ENCODE results near the gene LAMP5.

LAMP5 gene

GRCh38 chr20:9515741-9516233 lies 1.4 kb downstream of the LAMP5 start:
- peak overlapping the region in 6 of 11 experiments; percentile 1 to 49 (median 28); a peak in 8 of 22 replicates for H3K4me2 ChIP-seq
- no peak overlapping the region for H3K27ac ChIP-seq
- peaks cover 78 to 94% (median 85%) of the 10 kb centered on the region in 11 experiments for H3K27me3 ChIP-seq
- peak overlapping the region in 5 of 10 experiments; percentile 12 to 29 (median 20); a peak in 4 of 20 replicates for H3K4me3 ChIP-seq
- H3K4me1 ChIP-seq, result peaks cover 2 to 22% (median 11%) of the 10 kb centered on the region in 10 experiments; a peak in 15 of 20 replicates
- TF ChIP-seq Cebpa-rat (IDR thresholded peaks at IDR 0.05), result no peak
- H3K9ac ChIP-seq, result no peak overlapping the region
- H4K20me1 ChIP-seq, result peaks cover 0 to 9% (median 0%) of the 10 kb centered on the region in 11 experiments; a peak in 5 of 22 replicates
- no peaks in the 10 kb centered on the region for H3K36me3 ChIP-seq
- peaks cover 17 to 41% (median 32%) of the 10 kb centered on the region in 11 experiments for H3K9me3 ChIP-seq (replicated peaks in 1 of 11)

DNA sequence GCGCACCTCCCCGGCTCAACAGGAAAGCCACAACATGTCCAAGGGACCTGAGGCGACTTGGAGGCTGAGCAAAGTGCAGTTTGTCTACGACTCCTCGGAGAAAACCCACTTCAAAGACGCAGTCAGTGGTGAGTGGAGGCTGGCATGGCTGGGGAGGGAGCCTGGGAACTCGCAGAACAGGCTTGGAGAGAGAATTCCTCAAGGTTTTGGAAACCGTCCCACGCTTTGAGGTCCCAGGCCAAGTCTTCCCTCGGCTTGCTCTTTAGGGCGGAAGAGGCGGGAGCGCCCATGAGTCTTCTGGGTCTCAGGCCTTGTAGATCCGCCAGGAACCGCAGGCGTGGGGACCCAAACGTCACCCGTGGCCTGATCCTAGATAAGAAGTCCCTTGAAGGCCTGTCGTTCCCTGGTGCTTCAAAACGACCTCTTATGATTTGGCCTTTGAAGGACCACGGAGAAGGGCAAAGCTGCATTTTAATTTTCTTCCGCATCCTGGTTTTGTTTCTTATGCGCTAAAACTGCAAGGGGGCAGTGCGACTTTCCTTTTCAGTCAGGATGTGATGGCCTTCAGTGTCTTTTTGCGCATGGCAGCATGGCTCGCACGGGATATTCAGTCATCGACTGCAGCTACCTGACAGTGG lies 2.0 kb downstream of the LAMP5 start:
- Histone ChIP-seq H3K36me3 (no peaks in the 10 kb centered on the region), H3K9me3 (replicated peaks in 1 of 11) (peaks cover 17 to 41% (median 32%) of the 10 kb centered on the region in 11 experiments), H4K20me1 (peaks cover 0 to 9% (median 0%) of the 10 kb centered on the region in 11 experiments; a peak in 5 of 22 replicates), H3K27me3 (peaks cover 73 to 88% (median 80%) of the 10 kb centered on the region in 11 experiments), H3K27ac (no peak overlapping the region), H3K9ac (no peak overlapping the region), H3K4me1 (peaks cover 0 to 16% (median 6%) of the 10 kb centered on the region in 10 experiments; a peak in 14 of 20 replicates), H3K4me3 (peak overlapping the region in 4 of 10 experiments; percentile 12 to 22 (median 20); a peak in 3 of 20 replicates), H3K4me2 (peak overlapping the region in 4 of 11 experiments; percentile 1 to 41 (median 20); a peak in 3 of 22 replicates)
- no peak for TF ChIP-seq Cebpa-rat (IDR thresholded peaks at IDR 0.05)

GRCh38 chr20:9517297-9518162 lies 3.1 kb downstream of the LAMP5 start:
- Histone ChIP-seq H3K27ac (no peak overlapping the region), H3K9me3 (replicated peaks in 1 of 11) (peaks cover 17 to 41% (median 32%) of the 10 kb centered on the region in 11 experiments), H4K20me1 (peaks cover 0 to 9% (median 0%) of the 10 kb centered on the region in 11 experiments; a peak in 5 of 22 replicates), H3K36me3 (no peaks in the 10 kb centered on the region), H3K4me2 (no peak overlapping the region), H3K27me3 (peaks cover 62 to 76% (median 68%) of the 10 kb centered on the region in 11 experiments), H3K4me1 (peaks cover 0 to 16% (median 4%) of the 10 kb centered on the region in 10 experiments; a peak in 10 of 20 replicates), H3K4me3 (no peak overlapping the region), H3K9ac (no peak overlapping the region)
- no peak for TF ChIP-seq Cebpa-rat (IDR thresholded peaks at IDR 0.05)

- Histone ChIP-seq H3K4me2 (no peak overlapping the region), H3K4me1 (peaks cover 0 to 16% (median 4%) of the 10 kb centered on the region in 10 experiments; a peak in 10 of 20 replicates), H3K27me3 (peaks cover 54 to 65% (median 60%) of the 10 kb centered on the region in 11 experiments), H4K20me1 (peaks cover 0 to 9% (median 0%) of the 10 kb centered on the region in 11 experiments; a peak in 5 of 22 replicates), H3K4me3 (no peak overlapping the region), H3K9ac (no peak overlapping the region), H3K36me3 (no peaks in the 10 kb centered on the region), H3K9me3 (replicated peaks in 1 of 11) (peaks cover 17 to 41% (median 32%) of the 10 kb centered on the region in 11 experiments), H3K27ac (no peak overlapping the region)
- no peak for TF ChIP-seq Cebpa-rat (IDR thresholded peaks at IDR 0.05)
Observed at GRCh38 chr20:9518576-9519175, 4.3 kb downstream of the LAMP5 start.

GRCh38 chr20:9520086-9520485 lies 5.7 kb downstream of the LAMP5 start:
- Histone ChIP-seq H3K36me3 (no peaks in the 10 kb centered on the region), H3K9me3 (replicated peaks in 1 of 11) (peaks cover 17 to 31% (median 25%) of the 10 kb centered on the region in 11 experiments), H3K27me3 (peaks cover 39 to 51% (median 46%) of the 10 kb centered on the region in 11 experiments), H3K9ac (no peak overlapping the region), H3K27ac (no peak overlapping the region), H3K4me3 (no peak overlapping the region), H3K4me1 (peaks cover 0 to 10% (median 0%) of the 10 kb centered on the region in 10 experiments; a peak in 7 of 20 replicates), H3K4me2 (no peak overlapping the region), H4K20me1 (peaks cover 0 to 8% (median 0%) of the 10 kb centered on the region in 11 experiments; a peak in 5 of 22 replicates)
- no peak for TF ChIP-seq Cebpa-rat (IDR thresholded peaks at IDR 0.05)

GRCh38 chr20:9523636-9524035 lies 9.2 kb downstream of the LAMP5 start:
- H3K9me3 ChIP-seq (replicated peaks in 1 of 11), result no peaks in the 10 kb centered on the region
- no peak overlapping the region for H3K4me3 ChIP-seq
- H3K27me3 ChIP-seq, result peaks cover 4 to 15% (median 10%) of the 10 kb centered on the region in 11 experiments
- H3K36me3 ChIP-seq, result no peaks in the 10 kb centered on the region
- no peak overlapping the region for H3K27ac ChIP-seq
- H3K4me2 ChIP-seq, result no peak overlapping the region
- no peaks in the 10 kb centered on the region for H4K20me1 ChIP-seq
- TF ChIP-seq Cebpa-rat (IDR thresholded peaks at IDR 0.05), result no peak
- no peak overlapping the region for H3K9ac ChIP-seq
- H3K4me1 ChIP-seq, result no peaks in the 10 kb centered on the region

DNA sequence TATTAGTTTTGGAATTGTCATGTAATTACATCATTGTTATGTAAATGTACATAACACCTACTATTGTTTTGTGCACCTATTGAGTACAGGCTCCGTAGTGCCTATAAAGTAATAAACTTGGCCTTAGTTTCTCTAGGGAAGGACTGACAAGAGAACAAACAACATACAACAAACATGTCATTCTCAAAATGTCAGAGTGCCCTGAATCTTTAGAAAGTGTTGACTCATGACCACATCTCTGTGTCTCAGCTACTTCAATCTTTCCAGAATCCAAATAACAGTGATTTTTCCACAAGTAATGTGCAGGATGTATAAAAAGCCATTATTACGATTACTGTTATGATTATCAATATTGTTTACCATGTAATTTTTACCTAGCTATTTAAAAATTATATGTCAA lies 17.2 kb downstream of the LAMP5 start:
- Histone ChIP-seq H3K9ac (no peak overlapping the region), H3K4me2 (no peak overlapping the region), H3K4me1 (no peaks in the 10 kb centered on the region), H4K20me1 (no peaks in the 10 kb centered on the region), H3K4me3 (no peak overlapping the region), H3K9me3 (replicated peaks in 1 of 11) (no peaks in the 10 kb centered on the region), H3K36me3 (no peaks in the 10 kb centered on the region), H3K27ac (no peak overlapping the region), H3K27me3 (no peaks in the 10 kb centered on the region)
- TF ChIP-seq Cebpa-rat (IDR thresholded peaks at IDR 0.05), result no peak

DNA sequence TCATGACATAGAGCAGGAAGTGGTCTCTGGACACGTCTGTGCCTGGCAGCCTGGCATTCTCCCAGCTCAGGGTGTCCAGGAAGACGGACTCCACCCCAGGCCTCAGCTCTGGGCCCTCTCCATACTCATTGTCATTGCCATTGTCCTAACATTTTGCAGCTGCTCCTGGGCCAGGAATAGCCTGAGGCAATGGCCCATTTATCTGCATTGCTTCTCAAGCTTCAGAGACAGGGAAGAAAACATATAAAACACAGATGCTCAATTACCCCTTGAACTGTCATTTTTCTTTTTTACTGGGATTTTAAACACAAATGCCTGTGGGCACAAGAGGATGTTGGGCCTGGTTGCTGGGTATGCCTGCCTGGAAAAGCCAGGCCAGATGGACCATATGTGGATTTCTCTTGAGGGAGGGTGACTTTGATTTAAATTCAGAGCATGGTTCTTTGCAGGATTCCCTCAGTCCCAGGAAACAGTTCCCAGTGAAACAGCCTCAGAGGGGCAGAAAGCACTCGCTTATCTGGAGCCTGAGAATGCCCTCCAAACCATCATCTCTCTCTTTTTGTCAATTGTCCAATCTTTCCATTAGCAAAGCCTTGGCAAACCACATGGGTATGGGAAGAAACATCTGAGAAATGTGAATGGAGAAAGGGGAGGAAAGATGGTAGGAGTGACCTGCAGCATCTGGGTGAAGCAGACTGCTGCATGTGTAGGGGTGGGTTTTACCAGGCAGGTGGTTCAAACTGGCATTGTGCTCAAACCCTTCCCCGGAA lies 17.9 kb downstream of the LAMP5 start:
- Histone ChIP-seq H3K4me3 (no peak overlapping the region), H3K27me3 (no peaks in the 10 kb centered on the region), H4K20me1 (no peaks in the 10 kb centered on the region), H3K36me3 (no peaks in the 10 kb centered on the region), H3K4me1 (no peaks in the 10 kb centered on the region), H3K9me3 (replicated peaks in 1 of 11) (no peaks in the 10 kb centered on the region), H3K27ac (no peak overlapping the region), H3K4me2 (no peak overlapping the region), H3K9ac (no peak overlapping the region)
- TF ChIP-seq Cebpa-rat (IDR thresholded peaks at IDR 0.05), result no peak
